ENCODE results near the gene GIMAP5. TPM values are rescaled to one million over a fixed set of nuclear protein-coding genes. Genes with fewer than 3 reads are reported as not detected.

Gene GIMAP5
- total RNA-seq, 2 donors from 2014 or later: 35.9 to 55.0 TPM

DNA sequence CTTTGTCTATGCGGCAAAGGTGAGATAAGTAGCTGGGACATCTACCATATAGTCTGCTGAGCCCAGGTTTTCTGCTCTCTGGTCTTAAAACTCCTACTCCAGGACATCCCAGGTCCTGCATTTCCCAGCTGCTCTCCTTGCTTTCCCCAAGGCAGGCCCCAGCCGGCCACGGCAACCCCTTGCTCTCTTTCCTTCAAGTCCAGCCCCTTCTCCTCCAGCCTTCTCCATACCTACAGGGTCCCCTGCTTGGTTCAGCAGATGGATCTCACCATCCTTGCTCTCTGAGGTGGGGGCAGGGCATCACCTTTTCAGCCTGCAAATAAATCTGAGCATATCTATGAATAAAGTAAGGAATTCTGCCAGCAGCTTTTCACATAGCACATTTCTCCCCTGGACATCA is 8.7 kb downstream of the GIMAP5 start:
- Histone ChIP-seq H3K27me3 (replicated peaks; ENCODE audit: insufficient read depth) (no peaks in the 10 kb centered on the region), H3K4me1 (ENCODE audit: control insufficient read depth in 1 of 2, low read depth in 2 of 2) (no peaks in the 10 kb centered on the region), H3K27ac (no peak overlapping the region), H3K9me3 (no peaks in the 10 kb centered on the region), H3K4me3 (no peak overlapping the region), H3K36me3 (no peaks in the 10 kb centered on the region)
- TF ChIP-seq, protein P1, sequence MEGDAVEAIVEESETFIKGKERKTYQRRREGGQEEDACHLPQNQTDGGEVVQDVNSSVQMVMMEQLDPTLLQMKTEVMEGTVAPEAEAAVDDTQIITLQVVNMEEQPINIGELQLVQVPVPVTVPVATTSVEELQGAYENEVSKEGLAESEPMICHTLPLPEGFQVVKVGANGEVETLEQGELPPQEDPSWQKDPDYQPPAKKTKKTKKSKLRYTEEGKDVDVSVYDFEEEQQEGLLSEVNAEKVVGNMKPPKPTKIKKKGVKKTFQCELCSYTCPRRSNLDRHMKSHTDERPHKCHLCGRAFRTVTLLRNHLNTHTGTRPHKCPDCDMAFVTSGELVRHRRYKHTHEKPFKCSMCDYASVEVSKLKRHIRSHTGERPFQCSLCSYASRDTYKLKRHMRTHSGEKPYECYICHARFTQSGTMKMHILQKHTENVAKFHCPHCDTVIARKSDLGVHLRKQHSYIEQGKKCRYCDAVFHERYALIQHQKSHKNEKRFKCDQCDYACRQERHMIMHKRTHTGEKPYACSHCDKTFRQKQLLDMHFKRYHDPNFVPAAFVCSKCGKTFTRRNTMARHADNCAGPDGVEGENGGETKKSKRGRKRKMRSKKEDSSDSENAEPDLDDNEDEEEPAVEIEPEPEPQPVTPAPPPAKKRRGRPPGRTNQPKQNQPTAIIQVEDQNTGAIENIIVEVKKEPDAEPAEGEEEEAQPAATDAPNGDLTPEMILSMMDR (IDR thresholded peaks at IDR 0.05): no peak
- no peak for DNase-seq (ENCODE audit: low spot score)
- no peak for ATAC-seq (ENCODE audit: insufficient number of reproducible peaks, low FRiP score, low read depth)

DNA sequence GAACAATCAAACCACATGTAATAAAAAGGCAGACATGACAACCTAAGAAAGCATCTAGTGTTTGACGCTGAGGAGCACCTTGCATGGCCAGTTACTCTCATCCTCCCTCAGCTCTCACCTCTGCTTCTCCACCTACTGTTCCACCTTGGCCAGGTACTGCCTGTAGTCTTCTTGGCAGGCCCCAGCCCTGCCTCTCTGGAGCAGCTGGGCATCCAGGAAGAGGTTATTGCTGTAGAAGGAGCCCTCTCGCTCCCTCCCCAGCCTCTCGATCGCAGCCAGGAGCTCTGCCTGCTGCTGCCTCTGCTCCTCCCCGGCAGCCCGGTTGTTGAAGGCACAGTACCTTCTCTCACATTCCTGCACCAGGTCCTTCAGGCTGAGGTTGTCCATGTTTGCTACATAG is 9.7 kb downstream of the GIMAP5 start:
- ATAC-seq (ENCODE audit: insufficient number of reproducible peaks, low FRiP score, low read depth): no peak

GRCh38 chr7:150748376-150748775 is 11.2 kb downstream of the GIMAP5 start:
- ATAC-seq (ENCODE audit: insufficient number of reproducible peaks, low FRiP score, low read depth) (no peak), DNase-seq (ENCODE audit: low spot score) (no peak)
- Histone ChIP-seq H3K27me3 (replicated peaks; ENCODE audit: insufficient read depth) (no peaks in the 10 kb centered on the region), H3K36me3 (no peaks in the 10 kb centered on the region), H3K4me1 (ENCODE audit: control insufficient read depth in 1 of 2, low read depth in 2 of 2) (no peaks in the 10 kb centered on the region), H3K4me3 (no peak overlapping the region), H3K27ac (no peak overlapping the region), H3K9me3 (no peaks in the 10 kb centered on the region)
- TF ChIP-seq, protein P1 (IDR thresholded peaks at IDR 0.05): no peak

More for the DNA sequence above, 9.7 kb downstream of the GIMAP5 start:
- TF ChIP-seq, protein P1 (IDR thresholded peaks at IDR 0.05): no peak
- no peaks in the 10 kb centered on the region for H3K4me1 ChIP-seq (ENCODE audit: control insufficient read depth in 1 of 2, low read depth in 2 of 2)
- H3K4me3 ChIP-seq: no peak overlapping the region
- no peaks in the 10 kb centered on the region for H3K36me3 ChIP-seq
- no peak for DNase-seq (ENCODE audit: low spot score)
- H3K27me3 ChIP-seq (replicated peaks; ENCODE audit: insufficient read depth): no peaks in the 10 kb centered on the region
- no peaks in the 10 kb centered on the region for H3K9me3 ChIP-seq
- no peak overlapping the region for H3K27ac ChIP-seq

DNA sequence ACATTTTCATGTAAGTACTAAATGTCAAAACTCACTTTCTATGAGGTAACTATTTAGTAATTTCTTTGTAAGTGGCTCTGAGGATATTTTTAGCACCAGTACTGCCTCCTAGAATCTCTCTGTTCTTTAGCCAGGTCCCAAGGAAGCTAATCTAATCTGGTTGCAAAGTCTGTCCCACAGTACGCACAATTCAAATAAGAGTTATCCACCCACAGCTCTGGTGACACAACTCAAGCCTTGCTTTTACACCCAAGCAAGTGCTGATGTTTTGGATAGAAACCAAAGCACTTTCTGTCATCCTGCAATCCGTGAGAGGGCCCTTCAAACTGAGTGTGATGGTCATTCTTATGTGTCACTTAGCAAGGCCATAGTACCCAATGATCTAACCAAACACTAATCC is 14.5 kb downstream of the GIMAP5 start:
- ATAC-seq (ENCODE audit: insufficient number of reproducible peaks, low FRiP score, low read depth) (no peak), DNase-seq (ENCODE audit: low spot score) (no peak)
- no peaks in the 10 kb centered on the region for H3K4me1 ChIP-seq (ENCODE audit: control insufficient read depth in 1 of 2, low read depth in 2 of 2)
- no peak overlapping the region for H3K27ac ChIP-seq
- no peaks in the 10 kb centered on the region for H3K9me3 ChIP-seq
- H3K27me3 ChIP-seq (replicated peaks; ENCODE audit: insufficient read depth): no peaks in the 10 kb centered on the region
- TF ChIP-seq, protein P1 (IDR thresholded peaks at IDR 0.05): no peak
- no peaks in the 10 kb centered on the region for H3K36me3 ChIP-seq
- H3K4me3 ChIP-seq: no peak overlapping the region

DNA sequence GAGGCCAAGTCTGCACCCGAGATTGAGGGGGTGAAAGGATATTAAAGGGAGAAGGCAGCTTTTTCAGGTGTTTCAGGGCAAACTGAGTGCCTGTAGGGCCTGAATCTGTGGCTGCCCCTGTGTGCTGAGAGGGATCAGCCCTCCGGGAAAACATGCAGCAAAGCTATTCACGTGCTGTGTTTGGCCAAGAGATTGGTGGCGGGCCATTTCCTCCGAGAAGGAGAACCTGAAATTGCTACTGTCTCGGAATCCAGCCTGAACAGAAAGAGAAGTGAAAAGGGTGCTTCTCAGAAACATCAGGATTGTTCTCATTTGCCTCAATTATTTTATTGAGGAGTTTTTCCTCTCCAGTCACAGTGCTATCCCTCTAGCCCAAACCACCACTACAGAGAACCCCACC is 16.0 kb downstream of the GIMAP5 start:
- H3K4me3 ChIP-seq: no peak overlapping the region
- TF ChIP-seq, protein P1 (IDR thresholded peaks at IDR 0.05): no peak
- H3K9me3 ChIP-seq: no peaks in the 10 kb centered on the region
- no peak for ATAC-seq (ENCODE audit: insufficient number of reproducible peaks, low FRiP score, low read depth)
- DNase-seq (ENCODE audit: low spot score): no peak
- no peak overlapping the region for H3K27ac ChIP-seq
- H3K27me3 ChIP-seq (replicated peaks; ENCODE audit: insufficient read depth): no peaks in the 10 kb centered on the region
- no peaks in the 10 kb centered on the region for H3K4me1 ChIP-seq (ENCODE audit: control insufficient read depth in 1 of 2, low read depth in 2 of 2)
- no peaks in the 10 kb centered on the region for H3K36me3 ChIP-seq
